Right lobe of liver (tissue), 4 donors: ENCODE results near the gene ISM2.

ENCODE experiments used
- CTCF ChIP-seq, 4 donors: fragments of 200-600 bp in 3 of 4; fragments of 450-650 bp in 1 of 4; IDR thresholded peaks; one replicate each; pipeline versions ENCODE4 v1.5.1 to v1.8.0; 2016 to 2022; ENCODE audit warnings: antibody characterized with exemption in 4 of 4, mild to moderate bottlenecking in 2 of 4
- POLR2A ChIP-seq: fragments of 450-650 bp; IDR thresholded peaks from one replicate; pipeline ENCODE4 v1.6.1; 2017; ENCODE audit warnings: antibody characterized with exemption, mild to moderate bottlenecking
- donor health status: DM: no; HTN: no; CAD: no.
- donor health status: DM: no; HTN: no; CAD: no.
- donor health status: DM: no; HTN: yes; CAD: no.

- TF ChIP-seq CTCF (IDR thresholded peaks at IDR 0.05) = no peak
- no peak for TF ChIP-seq POLR2A
These were observed 46.0 kb upstream of the ISM2 start for GRCh38 chr14:77544571-77544970.
